MCF 10A (cell line): ENCODE measurements around the gene TNFRSF14. TPM values are rescaled to one million over a fixed set of nuclear protein-coding genes. Genes with fewer than 3 reads are reported as not detected.

Experiments
- BruUV-seq: library from RNA; stranded (reverse); fragments of 400-500 nt; replicated peaks from 2 replicates; lab custom pipeline; 2021; lab: Mats Ljungman, UMichigan
- CTCF ChIA-PET: fragments of 300-600 bp; sonication (Branson Sonifier 250); formaldehyde crosslinking; extraction: SDS; loops from one replicate; lab custom pipeline; 2021; ENCODE audit warnings: antibody characterized with exemption, inconsistent platforms; lab: Yijun Ruan, JAX
- POLR2A ChIA-PET: fragments of 300-600, 350-650 bp; sonication (Branson Sonifier 250); formaldehyde crosslinking; extraction: SDS; loops from one replicate; lab custom pipeline; 2020; ENCODE audit warnings: antibody characterized with exemption, inconsistent platforms; lab: Yijun Ruan, JAX
- DNase-seq: peaks from one replicate; pipeline ENCODE4 v3.0.0-alpha.2; 2018; ENCODE audit not compliant: unreplicated experiment
- H3K27ac Mint-ChIP-seq: one replicate; pipeline ENCODE4 v1.8.0; 2022; ENCODE audit warnings: mild to moderate bottlenecking, low read depth, mixed read lengths; ENCODE audit not compliant: unreplicated experiment
- H3K27me3 Mint-ChIP-seq: one replicate; pipeline ENCODE4 v1.8.0; 2022; ENCODE audit warnings: mixed read lengths; ENCODE audit not compliant: insufficient read depth, unreplicated experiment
- H3K36me3 Mint-ChIP-seq: one replicate; pipeline ENCODE4 v1.8.0; 2022; ENCODE audit warnings: mild to moderate bottlenecking, moderate library complexity, mixed read lengths; ENCODE audit not compliant: insufficient read depth, unreplicated experiment
- H3K4me1 Mint-ChIP-seq: one replicate; pipeline ENCODE4 v1.8.0; 2022; ENCODE audit warnings: mixed read lengths; ENCODE audit not compliant: insufficient read depth, unreplicated experiment
- H3K4me3 Mint-ChIP-seq: one replicate; pipeline ENCODE4 v1.8.0; 2022; ENCODE audit warnings: mild to moderate bottlenecking, moderate library complexity, mixed read lengths; ENCODE audit not compliant: unreplicated experiment
- H3K9me3 Mint-ChIP-seq: one replicate; pipeline ENCODE4 v1.8.0; 2022; ENCODE audit warnings: mixed read lengths; ENCODE audit not compliant: unreplicated experiment
- intact Hi-C: fragments of 100-400 bp; cut with micrococcal nuclease; formaldehyde crosslinking; loops from 2 replicates; pipeline ENCODE4 v1.14.1; 2022
- total RNA-seq: library from RNA; stranded (reverse); gene quantifications from 2 replicates; pipeline ENCODE4 v1.2.3, GENCODE V29; 2022
- TF ChIP-seq, protein P1 (sequence below): fragments of 200-600 bp; IDR thresholded peaks from one replicate; pipeline ENCODE4 v1.8.0; 2022; ENCODE audit warnings: antibody characterized with exemption, mild to moderate bottlenecking; ENCODE audit not compliant: unreplicated experiment

The TNFRSF14 gene
- total RNA-seq, 1 experiment from 2014 or later: 4.6 TPM

DNA sequence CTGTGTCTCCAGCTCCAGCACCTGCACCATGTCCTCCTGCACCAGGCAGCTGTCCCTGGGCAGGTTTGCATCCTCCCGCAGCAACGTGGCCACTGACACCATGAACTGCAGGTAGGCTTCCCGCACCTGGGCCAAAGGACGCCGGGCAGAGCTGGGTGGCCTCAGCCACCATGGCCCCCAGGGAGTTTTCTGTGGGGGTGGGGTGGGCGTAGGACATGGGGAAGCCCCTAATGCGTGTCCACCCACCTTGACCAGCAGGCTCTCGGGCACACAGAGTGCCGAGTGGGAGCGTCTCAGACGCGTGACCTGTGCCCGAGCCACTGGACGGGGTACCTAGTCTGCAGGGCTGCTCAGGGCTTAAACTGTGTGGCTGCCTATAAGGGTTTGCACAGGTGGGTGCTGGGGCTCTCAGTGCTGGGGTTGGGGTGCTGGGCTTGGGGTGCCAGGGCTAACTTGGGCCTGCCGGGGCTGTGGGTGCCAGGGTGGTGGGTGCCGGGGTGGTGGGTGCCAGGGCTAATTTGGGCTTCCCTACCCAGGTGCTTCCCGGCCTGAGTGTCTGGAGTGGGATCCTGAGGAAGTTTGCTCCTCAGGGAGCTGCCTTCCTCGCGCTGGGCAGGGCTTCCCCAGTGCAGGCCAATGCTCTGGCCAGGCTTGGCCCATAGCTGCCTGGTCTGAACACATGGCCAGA lies 48.1 kb downstream of the TNFRSF14 start:
- H3K9me3 Mint-ChIP-seq: no peaks in the 10 kb centered on the region
- intact Hi-C loops: no loop called here
- CTCF ChIA-PET: no interaction called here
- no peak for DNase-seq
- POLR2A ChIA-PET: no interaction called here
- peaks cover 26% of the 10 kb centered on the region for H3K27me3 Mint-ChIP-seq
- no peak overlapping the region for H3K4me3 Mint-ChIP-seq
- no peak overlapping the region for H3K27ac Mint-ChIP-seq
- H3K4me1 Mint-ChIP-seq: no peaks in the 10 kb centered on the region
- TF ChIP-seq, protein P1, sequence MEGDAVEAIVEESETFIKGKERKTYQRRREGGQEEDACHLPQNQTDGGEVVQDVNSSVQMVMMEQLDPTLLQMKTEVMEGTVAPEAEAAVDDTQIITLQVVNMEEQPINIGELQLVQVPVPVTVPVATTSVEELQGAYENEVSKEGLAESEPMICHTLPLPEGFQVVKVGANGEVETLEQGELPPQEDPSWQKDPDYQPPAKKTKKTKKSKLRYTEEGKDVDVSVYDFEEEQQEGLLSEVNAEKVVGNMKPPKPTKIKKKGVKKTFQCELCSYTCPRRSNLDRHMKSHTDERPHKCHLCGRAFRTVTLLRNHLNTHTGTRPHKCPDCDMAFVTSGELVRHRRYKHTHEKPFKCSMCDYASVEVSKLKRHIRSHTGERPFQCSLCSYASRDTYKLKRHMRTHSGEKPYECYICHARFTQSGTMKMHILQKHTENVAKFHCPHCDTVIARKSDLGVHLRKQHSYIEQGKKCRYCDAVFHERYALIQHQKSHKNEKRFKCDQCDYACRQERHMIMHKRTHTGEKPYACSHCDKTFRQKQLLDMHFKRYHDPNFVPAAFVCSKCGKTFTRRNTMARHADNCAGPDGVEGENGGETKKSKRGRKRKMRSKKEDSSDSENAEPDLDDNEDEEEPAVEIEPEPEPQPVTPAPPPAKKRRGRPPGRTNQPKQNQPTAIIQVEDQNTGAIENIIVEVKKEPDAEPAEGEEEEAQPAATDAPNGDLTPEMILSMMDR: no peak
- no TSS peak for BruUV-seq
- H3K36me3 Mint-ChIP-seq: no peaks in the 10 kb centered on the region

DNA sequence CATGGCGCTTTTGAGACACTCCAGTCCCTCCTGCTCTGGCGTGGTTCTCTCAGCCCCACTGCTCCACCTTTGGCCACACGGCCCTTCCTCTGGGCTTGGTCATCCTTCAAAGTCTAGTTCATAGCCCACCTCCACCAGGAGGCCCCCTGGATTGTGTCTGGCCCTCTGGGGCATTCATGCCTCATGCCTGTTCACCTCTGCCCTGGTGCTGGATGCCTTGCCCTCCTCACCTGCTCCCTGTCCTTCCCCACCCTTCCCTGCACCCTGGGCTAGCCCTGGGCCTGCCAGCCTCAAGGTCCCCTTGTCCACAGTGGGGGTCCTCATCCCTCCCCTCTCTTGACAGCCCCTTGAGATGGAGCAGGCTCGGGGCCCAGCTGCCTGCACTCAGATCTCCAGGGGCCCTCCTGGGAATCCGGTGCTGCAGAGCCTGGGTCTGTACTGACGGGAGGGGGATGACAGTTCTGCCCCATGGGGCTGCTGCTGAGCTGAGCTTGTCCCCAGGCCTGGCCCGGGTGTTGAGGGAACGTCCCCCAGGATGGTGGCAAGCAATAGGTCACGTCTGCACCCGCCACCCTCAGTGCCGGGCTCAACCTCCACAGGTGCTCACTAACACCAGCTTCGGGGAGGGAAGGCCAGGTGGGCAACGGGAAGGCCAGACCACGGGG lies 48.8 kb downstream of the TNFRSF14 start:
- no peak overlapping the region for H3K4me3 Mint-ChIP-seq
- no peak overlapping the region for H3K27ac Mint-ChIP-seq
- POLR2A ChIA-PET: no interaction called here
- intact Hi-C loops: no loop called here
- no peaks in the 10 kb centered on the region for H3K4me1 Mint-ChIP-seq
- H3K27me3 Mint-ChIP-seq: peaks cover 26% of the 10 kb centered on the region
- DNase-seq: no peak
- no peaks in the 10 kb centered on the region for H3K36me3 Mint-ChIP-seq
- CTCF ChIA-PET: no interaction called here
- TF ChIP-seq, protein P1: no peak
- no TSS peak for BruUV-seq
- H3K9me3 Mint-ChIP-seq: no peaks in the 10 kb centered on the region

DNA sequence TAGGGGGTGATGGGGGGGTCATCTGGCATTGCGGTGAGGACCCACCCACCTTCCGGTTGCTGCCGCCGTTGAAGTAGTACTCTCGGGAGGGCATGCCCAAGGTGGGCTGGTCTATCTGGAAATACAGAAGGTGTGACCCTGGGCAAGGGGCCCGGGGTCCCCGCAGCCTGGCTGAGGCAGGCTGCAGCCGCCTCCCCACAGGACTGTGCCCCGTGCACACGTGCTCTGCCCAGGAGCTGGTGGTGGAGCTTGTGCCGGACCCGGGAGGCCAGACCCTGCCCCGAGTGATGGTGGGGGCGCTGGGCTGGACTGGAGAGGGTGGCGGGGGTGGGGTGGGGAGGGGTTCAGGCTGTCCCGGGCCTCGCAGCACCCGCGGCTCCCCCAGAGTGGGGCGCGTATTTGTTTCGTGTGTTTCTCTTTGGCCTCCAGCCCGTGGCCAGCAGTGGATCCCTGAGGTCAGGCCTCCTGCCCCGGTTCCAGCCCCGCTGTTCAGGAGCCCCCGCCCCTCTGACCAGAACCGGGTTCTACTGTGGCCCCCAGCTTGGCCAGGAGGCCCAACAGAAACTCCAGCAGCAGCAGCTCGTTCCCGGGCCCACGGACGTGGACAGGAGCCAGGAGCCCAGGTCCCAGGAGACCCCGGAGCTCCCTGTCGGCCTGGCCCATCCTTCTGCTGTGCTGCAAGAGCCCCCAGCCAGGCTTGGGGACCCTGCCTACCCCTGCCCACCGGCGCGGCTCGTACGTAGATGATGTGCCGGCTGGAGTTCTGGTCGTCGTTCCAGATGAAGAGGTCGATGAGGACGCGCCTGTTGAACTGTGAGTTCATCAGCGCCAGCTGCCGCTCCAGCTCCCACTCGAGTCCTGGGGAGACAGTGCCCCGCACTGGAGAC lies 49.6 kb downstream of the TNFRSF14 start:
- POLR2A ChIA-PET: no interaction called here
- CTCF ChIA-PET: interaction anchor here (0.6 kb wide), 2 partner anchors 661 to 980 kb away, joined by 3 to 4 read pairs; no protein-coding TSS in a partner anchor
- Mint-ChIP-seq H3K27me3 (peaks cover 25% of the 10 kb centered on the region), H3K9me3 (no peaks in the 10 kb centered on the region), H3K27ac (no peak overlapping the region), H3K36me3 (no peaks in the 10 kb centered on the region), H3K4me1 (no peaks in the 10 kb centered on the region), H3K4me3 (no peak overlapping the region)
- TF ChIP-seq, protein P1: no peak
- no peak for DNase-seq
- BruUV-seq: no TSS peak
- intact Hi-C loops: no loop called here
